GM21529 (cell line): ENCODE measurements around the gene PLA2G1B.
A peak's percentile ranks its signal among the peaks of the same experiment; 100 is the strongest.

Experiments used
- ATAC-seq: cut with Tn5 transposase; IDR thresholded peaks from one replicate; pipeline ENCODE4 v1.9.1; 2021; ENCODE audit not compliant: unreplicated experiment

Gene PLA2G1B

GRCh38 chr12:120328228-120328627 is 649 bp upstream of the PLA2G1B start:
- ATAC-seq: no peak

- ATAC-seq: no peak
These were observed 2.6 kb downstream of the PLA2G1B start for GRCh38 chr12:120324841-120325417.

GRCh38 chr12:120323772-120324171 is 3.8 kb downstream of the PLA2G1B start:
- no peak for ATAC-seq

- ATAC-seq: no peak
These were observed 6.0 kb downstream of the PLA2G1B start for GRCh38 chr12:120321382-120322202.

GRCh38 chr12:120317224-120318105 is 10.1 kb downstream of the PLA2G1B start:
- peak; percentile 99 for ATAC-seq

GRCh38 chr12:120316798-120317223 is 10.8 kb downstream of the PLA2G1B start:
- ATAC-seq: no peak

GRCh38 chr12:120314220-120314619 is 13.4 kb downstream of the PLA2G1B start:
- no peak for ATAC-seq

- peak; percentile 98 for ATAC-seq
These were observed 25.4 kb downstream of the PLA2G1B start, which contains the start of gene SIRT4 for GRCh38 chr12:120301962-120302815. Gene SIRT4, plus strand, starts transcription at chr12:120302321. Its CDS starts 1,241 bp downstream, at chr12:120303562.

GRCh38 chr12:120292661-120293531 is 34.7 kb downstream of the PLA2G1B start, which contains the start of gene RNU4-1:
Gene RNU4-1, minus strand, starts transcription at chr12:120293237.
- peak; percentile 54 for ATAC-seq

- ATAC-seq: peak; percentile 1
These were observed 35.2 kb downstream of the PLA2G1B start for GRCh38 chr12:120292411-120292660.

GRCh38 chr12:120290609-120291305 is 36.8 kb downstream of the PLA2G1B start:
- ATAC-seq: no peak

GRCh38 chr12:120287491-120287890 is 40.1 kb downstream of the PLA2G1B start:
- no peak for ATAC-seq

GRCh38 chr12:120286768-120287490 is 40.6 kb downstream of the PLA2G1B start:
- no peak for ATAC-seq

- no peak for ATAC-seq
These were observed 43.2 kb downstream of the PLA2G1B start for GRCh38 chr12:120284381-120284780.

- ATAC-seq: no peak
These were observed 44.3 kb downstream of the PLA2G1B start for GRCh38 chr12:120283318-120283717.

GRCh38 chr12:120278137-120279069 is 49.2 kb downstream of the PLA2G1B start:
- ATAC-seq: no peak

- no peak for ATAC-seq
These were observed 50.8 kb downstream of the PLA2G1B start for GRCh38 chr12:120276734-120277133.
